HEK293T (cell line): ENCODE measurements around the gene RXRB.

Experiments
- ARNT ChIP-seq: fragments of 450-650 bp; IDR thresholded peaks from 2 replicates; pipeline ENCODE4 v1.6.1; 2017; ENCODE audit warnings: mild to moderate bottlenecking
- FOXM1 ChIP-seq: fragments of 450-650 bp; IDR thresholded peaks from 2 replicates; pipeline ENCODE4 v1.6.1; 2017; ENCODE audit warnings: mild to moderate bottlenecking, borderline replicate concordance
- L3MBTL2 ChIP-seq: fragments of 450-650 bp; conservative IDR thresholded peaks from 2 replicates; pipeline ENCODE4 v1.6.1; 2016; ENCODE audit warnings: mild to moderate bottlenecking
- LEF1 ChIP-seq: fragments of 450-650 bp; IDR thresholded peaks from 2 replicates; pipeline ENCODE4 v1.6.1; 2017; ENCODE audit warnings: mild to moderate bottlenecking, borderline replicate concordance
- NFRKB ChIP-seq: fragments of 450-650 bp; IDR thresholded peaks from 2 replicates; pipeline ENCODE4 v1.6.1; 2016; ENCODE audit warnings: mild to moderate bottlenecking, moderate library complexity
- SP1 ChIP-seq: fragments of 450-650 bp; IDR thresholded peaks from 2 replicates; pipeline ENCODE4 v1.6.1; 2017
- SUZ12 ChIP-seq: fragments of 450-650 bp; IDR thresholded peaks from 2 replicates; pipeline ENCODE4 v1.6.1; 2016; ENCODE audit warnings: mild to moderate bottlenecking
- TARDBP ChIP-seq: fragments of 450-650 bp; IDR thresholded peaks from 2 replicates; pipeline ENCODE4 v1.6.1; 2016
- TF ChIP-seq, protein P1 (sequence below): fragments of 450-650 bp; IDR thresholded peaks from 2 replicates; pipeline ENCODE4 v1.6.1; 2016

DNA sequence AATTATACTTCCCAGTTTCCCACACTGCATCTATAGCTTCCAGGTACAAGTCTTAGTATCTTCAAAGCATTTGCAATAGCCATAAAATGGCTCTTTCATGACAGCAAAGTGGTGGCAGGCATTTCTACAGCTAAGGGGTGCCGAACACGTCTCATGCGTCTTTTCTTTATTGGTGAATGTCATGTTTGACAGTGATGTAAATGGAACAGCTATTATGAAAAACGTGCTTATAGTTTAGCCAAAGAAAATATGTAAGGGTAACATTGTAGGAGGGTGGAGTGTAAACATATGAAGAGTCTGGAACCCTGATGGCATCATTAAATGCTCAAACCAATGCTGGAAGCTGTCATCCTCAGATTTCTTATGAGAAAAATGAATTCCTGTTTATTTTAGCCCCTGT is 46.1 kb downstream of the RXRB start:
- TF ChIP-seq LEF1: no peak
- no peak for TF ChIP-seq SP1
- TF ChIP-seq SUZ12: no peak
- TF ChIP-seq, protein P1, sequence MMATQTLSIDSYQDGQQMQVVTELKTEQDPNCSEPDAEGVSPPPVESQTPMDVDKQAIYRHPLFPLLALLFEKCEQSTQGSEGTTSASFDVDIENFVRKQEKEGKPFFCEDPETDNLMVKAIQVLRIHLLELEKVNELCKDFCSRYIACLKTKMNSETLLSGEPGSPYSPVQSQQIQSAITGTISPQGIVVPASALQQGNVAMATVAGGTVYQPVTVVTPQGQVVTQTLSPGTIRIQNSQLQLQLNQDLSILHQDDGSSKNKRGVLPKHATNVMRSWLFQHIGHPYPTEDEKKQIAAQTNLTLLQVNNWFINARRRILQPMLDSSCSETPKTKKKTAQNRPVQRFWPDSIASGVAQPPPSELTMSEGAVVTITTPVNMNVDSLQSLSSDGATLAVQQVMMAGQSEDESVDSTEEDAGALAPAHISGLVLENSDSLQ: no peak
- TF ChIP-seq L3MBTL2: no peak
- no peak for TF ChIP-seq ARNT
- TF ChIP-seq NFRKB: no peak
- TF ChIP-seq TARDBP: no peak
- TF ChIP-seq FOXM1: no peak
